ENCODE results near the gene TTLL11. TPM values are rescaled to one million over a fixed set of nuclear protein-coding genes. Genes with fewer than 3 reads are reported as not detected.

The TTLL11 gene
- polyA plus RNA-seq, 1 of the 3 experiments (the other 2 are of a cell fraction): 6.8 TPM

- H3K27me3 ChIP-seq (ENCODE audit: insufficient read depth): peaks cover 9% of the 10 kb centered on the region; the same call in 1 of the 2 replicates
- H3K36me3 ChIP-seq (replicated peaks in 1 of 2; ENCODE audit: control insufficient read depth in 1 of 2, insufficient read depth in 2 of 2, low read length in 1 of 2): no peaks in the 10 kb centered on the region
- H4K20me1 ChIP-seq (ENCODE audit: insufficient read depth): no peaks in the 10 kb centered on the region
- H3K4me2 ChIP-seq: no peak overlapping the region
- no peak overlapping the region for H3K9ac ChIP-seq
- no peak overlapping the region for H3K4me3 ChIP-seq (ENCODE audit: low read depth in 2 of 2, low read length in 1 of 2)
- no peaks in the 10 kb centered on the region for H3K79me2 ChIP-seq (ENCODE audit: insufficient read depth)
- no peak for TF ChIP-seq RXRA (IDR thresholded peaks at IDR 0.05; ENCODE audit: borderline replicate concordance, low read depth)
- TF ChIP-seq TEAD4 (IDR thresholded peaks at IDR 0.05; ENCODE audit: borderline replicate concordance, insufficient read depth): no peak
- TF ChIP-seq, protein P1, sequence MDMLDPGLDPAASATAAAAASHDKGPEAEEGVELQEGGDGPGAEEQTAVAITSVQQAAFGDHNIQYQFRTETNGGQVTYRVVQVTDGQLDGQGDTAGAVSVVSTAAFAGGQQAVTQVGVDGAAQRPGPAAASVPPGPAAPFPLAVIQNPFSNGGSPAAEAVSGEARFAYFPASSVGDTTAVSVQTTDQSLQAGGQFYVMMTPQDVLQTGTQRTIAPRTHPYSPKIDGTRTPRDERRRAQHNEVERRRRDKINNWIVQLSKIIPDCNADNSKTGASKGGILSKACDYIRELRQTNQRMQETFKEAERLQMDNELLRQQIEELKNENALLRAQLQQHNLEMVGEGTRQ (IDR thresholded peaks at IDR 0.05; ENCODE audit: borderline replicate concordance, low read depth, low read length): no peak
- TF ChIP-seq, protein P2, sequence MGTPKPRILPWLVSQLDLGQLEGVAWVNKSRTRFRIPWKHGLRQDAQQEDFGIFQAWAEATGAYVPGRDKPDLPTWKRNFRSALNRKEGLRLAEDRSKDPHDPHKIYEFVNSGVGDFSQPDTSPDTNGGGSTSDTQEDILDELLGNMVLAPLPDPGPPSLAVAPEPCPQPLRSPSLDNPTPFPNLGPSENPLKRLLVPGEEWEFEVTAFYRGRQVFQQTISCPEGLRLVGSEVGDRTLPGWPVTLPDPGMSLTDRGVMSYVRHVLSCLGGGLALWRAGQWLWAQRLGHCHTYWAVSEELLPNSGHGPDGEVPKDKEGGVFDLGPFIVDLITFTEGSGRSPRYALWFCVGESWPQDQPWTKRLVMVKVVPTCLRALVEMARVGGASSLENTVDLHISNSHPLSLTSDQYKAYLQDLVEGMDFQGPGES (IDR thresholded peaks at IDR 0.05; ENCODE audit: low read depth, low read length): no peak
- TF ChIP-seq NFIC (IDR thresholded peaks at IDR 0.05; ENCODE audit: borderline replicate concordance): no peak
- no peak for TF ChIP-seq SIN3A (IDR thresholded peaks at IDR 0.05; ENCODE audit: borderline replicate concordance, low read depth, low read length)
- TF ChIP-seq, protein P3, sequence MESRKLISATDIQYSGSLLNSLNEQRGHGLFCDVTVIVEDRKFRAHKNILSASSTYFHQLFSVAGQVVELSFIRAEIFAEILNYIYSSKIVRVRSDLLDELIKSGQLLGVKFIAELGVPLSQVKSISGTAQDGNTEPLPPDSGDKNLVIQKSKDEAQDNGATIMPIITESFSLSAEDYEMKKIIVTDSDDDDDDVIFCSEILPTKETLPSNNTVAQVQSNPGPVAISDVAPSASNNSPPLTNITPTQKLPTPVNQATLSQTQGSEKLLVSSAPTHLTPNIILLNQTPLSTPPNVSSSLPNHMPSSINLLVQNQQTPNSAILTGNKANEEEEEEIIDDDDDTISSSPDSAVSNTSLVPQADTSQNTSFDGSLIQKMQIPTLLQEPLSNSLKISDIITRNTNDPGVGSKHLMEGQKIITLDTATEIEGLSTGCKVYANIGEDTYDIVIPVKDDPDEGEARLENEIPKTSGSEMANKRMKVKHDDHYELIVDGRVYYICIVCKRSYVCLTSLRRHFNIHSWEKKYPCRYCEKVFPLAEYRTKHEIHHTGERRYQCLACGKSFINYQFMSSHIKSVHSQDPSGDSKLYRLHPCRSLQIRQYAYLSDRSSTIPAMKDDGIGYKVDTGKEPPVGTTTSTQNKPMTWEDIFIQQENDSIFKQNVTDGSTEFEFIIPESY (IDR thresholded peaks at IDR 0.05; ENCODE audit: borderline replicate concordance, low read depth): no peak
- TF ChIP-seq CHD2 (IDR thresholded peaks at IDR 0.05; ENCODE audit: low read length, partially characterized antibody): no peak
- no peak for TF ChIP-seq SMC3 (IDR thresholded peaks at IDR 0.05; ENCODE audit: low read depth, low read length)
- no peak for TF ChIP-seq FOXJ3 (CRISPR knock-in tag; IDR thresholded peaks at IDR 0.05)
- 81% methylated on average over 13 of the region's 13 CpGs for WGBS (ENCODE audit: low lambda C conversion rate)
- no peaks in the 10 kb centered on the region for H3K9me2 ChIP-seq
- peaks cover 0 to 6% of the 10 kb centered on the region in 2 experiments; a peak in 1 of 4 replicates for H3K4me1 ChIP-seq (ENCODE audit: control insufficient read depth in 1 of 2, insufficient read depth in 2 of 2, low read depth in 1 of 2, low read length in 1 of 2)
- H3K27ac ChIP-seq (ENCODE audit: low read depth in 2 of 2, low read length in 1 of 2): no peak overlapping the region
- no peaks in the 10 kb centered on the region for H3K9me3 ChIP-seq
- DNase-seq: no peak
- H2AFZ ChIP-seq (ENCODE audit: low read depth): no peak overlapping the region
- POLR2A ChIA-PET: no interaction called here
- CTCF ChIA-PET: interaction anchor here (0.9 to 15.3 kb wide), 3 partner anchors 21 to 231 kb away, joined by 3 to 327 read pairs (median 7); no protein-coding TSS in a partner anchor
- H3F3A ChIP-seq (replicated peaks; ENCODE audit: insufficient read depth): no peaks in the 10 kb centered on the region
These were observed 26.0 kb upstream of the TTLL11 start for GRCh38 chr9:122119166-122119521.

DNA sequence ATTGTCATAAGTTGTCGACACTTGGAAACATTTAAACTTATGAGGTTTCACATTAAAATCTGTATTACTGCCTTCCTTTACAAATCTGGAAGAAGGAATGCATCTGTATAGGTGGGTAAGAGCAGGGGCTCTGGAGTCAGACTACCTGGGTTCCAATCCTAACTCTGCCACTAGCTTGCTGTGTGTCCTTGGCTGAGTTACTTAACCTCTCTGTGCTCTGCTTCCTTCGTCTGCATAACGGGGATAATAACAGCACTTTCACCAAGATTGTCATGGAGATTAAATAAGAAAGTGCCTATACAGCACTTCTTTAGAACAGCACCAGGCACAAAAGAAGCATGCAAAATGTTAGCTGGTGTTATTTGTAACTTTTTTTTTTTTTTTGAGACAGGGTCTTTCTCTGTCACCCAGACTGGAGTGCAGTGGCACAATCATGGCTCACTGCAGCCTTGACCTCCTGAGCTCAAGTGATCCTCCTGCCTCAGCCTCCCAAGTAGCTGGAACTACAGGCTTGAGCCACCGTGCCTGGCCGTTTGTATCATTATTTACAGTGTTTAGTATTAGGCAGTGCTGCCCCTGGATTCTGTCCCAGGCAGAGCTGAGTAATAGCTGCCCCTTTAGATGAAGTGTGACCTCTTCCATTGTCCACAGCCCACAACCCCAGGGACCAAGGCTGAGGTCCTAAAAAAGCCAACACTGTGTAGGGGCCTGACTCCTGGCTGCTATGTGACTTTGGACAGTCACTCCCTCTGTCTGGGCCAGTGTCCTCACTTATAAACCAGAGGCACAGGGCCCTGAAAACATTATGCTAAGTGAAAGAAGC is 25.4 kb upstream of the TTLL11 start:
- Histone ChIP-seq H2AFZ (ENCODE audit: low read depth) (no peak overlapping the region), H3K9me3 (no peaks in the 10 kb centered on the region), H4K20me1 (ENCODE audit: insufficient read depth) (no peaks in the 10 kb centered on the region), H3K27me3 (ENCODE audit: insufficient read depth) (peaks cover 9% of the 10 kb centered on the region; the same call in 1 of the 2 replicates), H3K9me2 (no peaks in the 10 kb centered on the region), H3K36me3 (replicated peaks in 1 of 2; ENCODE audit: control insufficient read depth in 1 of 2, insufficient read depth in 2 of 2, low read length in 1 of 2) (no peaks in the 10 kb centered on the region), H3F3A (replicated peaks; ENCODE audit: insufficient read depth) (no peaks in the 10 kb centered on the region), H3K4me3 (ENCODE audit: low read depth in 2 of 2, low read length in 1 of 2) (no peak overlapping the region), H3K9ac (no peak overlapping the region), H3K4me1 (ENCODE audit: control insufficient read depth in 1 of 2, insufficient read depth in 2 of 2, low read depth in 1 of 2, low read length in 1 of 2) (peaks cover 0 to 6% of the 10 kb centered on the region in 2 experiments; a peak in 1 of 4 replicates), H3K27ac (ENCODE audit: low read depth in 2 of 2, low read length in 1 of 2) (no peak overlapping the region), H3K79me2 (ENCODE audit: insufficient read depth) (no peaks in the 10 kb centered on the region), H3K4me2 (no peak overlapping the region)
- ChIA-PET POLR2A (no interaction called here), CTCF (interaction anchor here (0.7 to 15.3 kb wide), 4 partner anchors 20 to 232 kb away, joined by 3 to 327 read pairs (median 5); no protein-coding TSS in a partner anchor)
- no peak for DNase-seq
- WGBS (ENCODE audit: low lambda C conversion rate): 50% methylated on average over 5 of the region's 5 CpGs
- TF ChIP-seq NRF1 (IDR thresholded peaks at IDR 0.05; ENCODE audit: low read depth, low read length) (no peak), FOXM1 (IDR thresholded peaks at IDR 0.05; ENCODE audit: low read depth) (no peak), MEF2A (IDR thresholded peaks at IDR 0.05; ENCODE audit: borderline replicate concordance, low read depth) (no peak)
- TF ChIP-seq, protein P4, sequence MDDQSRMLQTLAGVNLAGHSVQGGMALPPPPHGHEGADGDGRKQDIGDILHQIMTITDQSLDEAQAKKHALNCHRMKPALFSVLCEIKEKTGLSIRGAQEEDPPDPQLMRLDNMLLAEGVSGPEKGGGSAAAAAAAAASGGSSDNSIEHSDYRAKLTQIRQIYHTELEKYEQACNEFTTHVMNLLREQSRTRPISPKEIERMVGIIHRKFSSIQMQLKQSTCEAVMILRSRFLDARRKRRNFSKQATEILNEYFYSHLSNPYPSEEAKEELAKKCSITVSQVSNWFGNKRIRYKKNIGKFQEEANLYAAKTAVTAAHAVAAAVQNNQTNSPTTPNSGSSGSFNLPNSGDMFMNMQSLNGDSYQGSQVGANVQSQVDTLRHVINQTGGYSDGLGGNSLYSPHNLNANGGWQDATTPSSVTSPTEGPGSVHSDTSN (IDR thresholded peaks at IDR 0.05): no peak
- TF ChIP-seq, protein P5, sequence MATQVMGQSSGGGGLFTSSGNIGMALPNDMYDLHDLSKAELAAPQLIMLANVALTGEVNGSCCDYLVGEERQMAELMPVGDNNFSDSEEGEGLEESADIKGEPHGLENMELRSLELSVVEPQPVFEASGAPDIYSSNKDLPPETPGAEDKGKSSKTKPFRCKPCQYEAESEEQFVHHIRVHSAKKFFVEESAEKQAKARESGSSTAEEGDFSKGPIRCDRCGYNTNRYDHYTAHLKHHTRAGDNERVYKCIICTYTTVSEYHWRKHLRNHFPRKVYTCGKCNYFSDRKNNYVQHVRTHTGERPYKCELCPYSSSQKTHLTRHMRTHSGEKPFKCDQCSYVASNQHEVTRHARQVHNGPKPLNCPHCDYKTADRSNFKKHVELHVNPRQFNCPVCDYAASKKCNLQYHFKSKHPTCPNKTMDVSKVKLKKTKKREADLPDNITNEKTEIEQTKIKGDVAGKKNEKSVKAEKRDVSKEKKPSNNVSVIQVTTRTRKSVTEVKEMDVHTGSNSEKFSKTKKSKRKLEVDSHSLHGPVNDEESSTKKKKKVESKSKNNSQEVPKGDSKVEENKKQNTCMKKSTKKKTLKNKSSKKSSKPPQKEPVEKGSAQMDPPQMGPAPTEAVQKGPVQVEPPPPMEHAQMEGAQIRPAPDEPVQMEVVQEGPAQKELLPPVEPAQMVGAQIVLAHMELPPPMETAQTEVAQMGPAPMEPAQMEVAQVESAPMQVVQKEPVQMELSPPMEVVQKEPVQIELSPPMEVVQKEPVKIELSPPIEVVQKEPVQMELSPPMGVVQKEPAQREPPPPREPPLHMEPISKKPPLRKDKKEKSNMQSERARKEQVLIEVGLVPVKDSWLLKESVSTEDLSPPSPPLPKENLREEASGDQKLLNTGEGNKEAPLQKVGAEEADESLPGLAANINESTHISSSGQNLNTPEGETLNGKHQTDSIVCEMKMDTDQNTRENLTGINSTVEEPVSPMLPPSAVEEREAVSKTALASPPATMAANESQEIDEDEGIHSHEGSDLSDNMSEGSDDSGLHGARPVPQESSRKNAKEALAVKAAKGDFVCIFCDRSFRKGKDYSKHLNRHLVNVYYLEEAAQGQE (IDR thresholded peaks at IDR 0.05; ENCODE audit: low read depth, low read length): no peak
- TF ChIP-seq, protein P2 (IDR thresholded peaks at IDR 0.05; ENCODE audit: low read depth, low read length): no peak

Measured in SK-N-SH (cell line).